Kidney tubule cell (primary cell): ENCODE measurements around the gene C12orf57.
"Not testable (repeated sequence)": the region's sequence is repeated elsewhere in the genome, so short reads cannot be mapped to it uniquely, and the experiment has no call there.

Experiments
- DNase-seq: peaks from one replicate; pipeline ENCODE4 v3.0.0-alpha.2; 2018; ENCODE audit warnings: low spot score

C12orf57 gene

DNA sequence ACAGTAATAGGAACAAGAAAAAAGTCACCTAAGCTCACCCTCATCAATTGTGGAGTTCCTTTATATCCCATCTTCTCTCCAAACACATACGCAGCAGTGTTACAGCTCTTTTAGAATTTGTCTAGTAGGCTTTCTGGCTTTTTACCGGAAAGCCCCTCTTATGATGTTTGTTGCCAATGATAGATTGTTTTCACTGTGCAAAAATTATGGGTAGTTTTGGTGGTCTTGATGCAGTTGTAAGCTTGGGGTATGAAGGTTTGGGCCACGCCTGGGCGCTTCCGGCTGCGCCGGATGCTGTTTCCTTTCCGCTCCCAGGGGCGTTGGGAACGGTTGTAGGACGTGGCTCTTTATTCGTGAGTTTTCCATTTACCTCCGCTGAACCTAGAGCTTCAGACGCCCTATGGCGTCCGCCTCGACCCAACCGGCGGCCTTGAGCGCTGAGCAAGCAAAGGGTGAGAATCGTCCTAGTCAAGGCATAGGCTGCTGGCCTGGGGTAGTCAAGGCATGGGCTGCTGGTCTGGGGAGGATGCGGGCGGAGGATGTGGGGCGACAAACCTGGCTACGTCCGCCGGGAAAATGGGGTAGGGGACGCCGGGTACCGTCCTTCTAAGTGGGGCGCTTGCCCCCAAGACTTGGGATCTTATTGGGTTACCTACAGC, at the start of gene C12orf57, which contains the start of gene RNU7-1:
TSS of gene C12orf57 (plus strand) at position 301 of the 659 bp plus-strand sequence. CDS start at position 401, 100 bp downstream.
TSS of gene RNU7-1 (plus strand) at position 95 of the 659 bp plus-strand sequence.
- DNase-seq: peak; percentile 98

DNA sequence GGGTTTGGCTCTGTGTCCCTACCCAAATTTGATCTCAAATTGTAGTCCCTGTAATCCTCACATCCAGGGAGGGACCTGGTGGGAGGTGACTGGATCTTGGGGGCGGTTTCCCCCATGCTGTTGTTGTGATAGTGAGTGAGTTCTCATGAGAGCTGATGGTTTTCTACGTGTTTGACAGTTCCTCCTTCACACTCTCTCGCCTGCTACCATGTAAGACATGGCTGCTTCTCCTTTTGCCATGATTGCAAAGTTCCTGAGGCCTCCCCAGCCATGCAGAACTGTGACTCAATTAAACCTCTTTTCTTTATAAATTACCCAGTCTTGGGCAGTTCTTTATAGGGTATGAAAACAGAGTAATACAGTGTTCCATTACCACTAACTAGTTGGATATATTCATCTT, 49.5 kb upstream of the C12orf57 start:
- DNase-seq: no peak

DNA sequence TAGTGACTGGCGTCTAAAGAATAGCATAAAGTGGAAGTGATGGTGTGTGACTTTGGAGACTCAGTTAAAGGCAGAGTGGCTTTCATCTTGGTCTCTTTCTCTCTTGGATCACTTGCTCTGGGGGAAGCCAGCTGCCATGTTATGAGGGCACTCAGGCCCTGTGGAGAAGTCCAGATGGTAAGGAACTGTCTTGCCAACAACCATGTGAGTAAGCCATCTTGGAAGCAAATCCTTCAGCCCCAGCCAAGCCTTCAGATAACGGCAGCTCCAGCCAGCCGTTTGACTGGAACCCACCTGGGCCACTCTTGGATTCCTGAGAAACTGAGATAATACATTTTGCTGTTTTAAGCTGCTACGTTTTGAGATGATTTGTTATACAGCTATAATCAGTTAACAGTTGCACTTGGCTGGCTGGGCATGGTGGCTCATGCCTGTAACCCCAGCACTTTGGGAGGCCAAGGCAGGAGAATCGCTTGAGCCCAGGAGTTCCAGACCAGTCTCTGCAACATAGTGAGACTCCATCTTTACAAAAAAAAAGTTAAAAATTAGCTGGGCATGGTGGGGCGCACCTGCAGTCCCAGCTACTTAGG, 46.9 kb upstream of the C12orf57 start:
- DNase-seq: no peak

- no peak for DNase-seq
Measured at GRCh38 chr12:6899427-6899826, 44.4 kb upstream of the C12orf57 start.

DNA sequence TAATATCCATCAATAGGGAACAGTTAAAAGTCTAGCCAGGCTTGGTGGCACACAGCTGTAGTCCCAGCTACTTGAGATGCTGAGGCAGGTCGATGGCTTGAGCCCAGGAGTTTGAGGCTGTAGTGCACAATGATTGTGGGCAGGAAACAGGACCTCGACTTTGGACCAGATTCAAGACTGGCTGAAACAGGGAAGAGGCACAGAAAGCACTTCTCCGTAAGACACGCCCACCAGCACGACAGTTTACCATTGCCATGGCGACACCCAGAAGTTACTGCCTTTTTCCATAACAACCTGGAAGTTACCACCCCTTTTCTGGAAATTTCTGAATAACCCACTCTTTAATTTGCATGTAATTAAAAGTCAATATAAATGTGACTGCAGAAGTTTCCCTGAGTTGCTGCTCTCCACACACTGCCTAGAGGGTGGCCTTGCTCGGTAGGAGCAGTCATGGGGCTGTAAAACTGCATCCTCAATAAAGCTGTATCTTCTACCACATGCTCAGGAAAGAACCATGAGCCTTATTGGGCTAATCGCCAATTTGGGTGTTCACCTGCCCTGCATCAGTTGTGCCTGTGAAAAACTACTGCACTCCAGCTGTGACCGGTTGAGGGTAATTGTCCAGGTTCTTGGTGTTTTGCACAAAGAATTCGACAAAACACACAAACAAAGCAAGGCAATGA, 43.8 kb upstream of the C12orf57 start:
- no peak for DNase-seq

DNA sequence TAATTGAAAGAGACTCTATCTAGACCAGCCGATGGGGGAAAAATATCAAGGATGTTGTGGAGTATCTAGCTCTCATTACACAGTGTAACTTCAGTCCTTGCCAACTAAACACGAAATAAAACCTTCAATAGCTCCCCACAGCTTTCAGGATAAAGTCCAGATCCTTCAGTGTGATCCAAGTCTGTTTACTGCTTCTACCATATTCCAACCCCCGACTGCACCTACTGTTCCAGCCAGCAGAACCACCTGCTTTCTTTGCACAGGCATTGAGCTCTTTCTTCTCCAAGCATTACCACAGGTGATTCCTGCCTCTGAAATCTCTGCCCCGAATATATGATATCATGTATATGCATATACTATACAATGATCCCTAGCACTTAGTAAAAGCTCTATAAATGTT, 41.4 kb upstream of the C12orf57 start:
- DNase-seq: no peak

DNA sequence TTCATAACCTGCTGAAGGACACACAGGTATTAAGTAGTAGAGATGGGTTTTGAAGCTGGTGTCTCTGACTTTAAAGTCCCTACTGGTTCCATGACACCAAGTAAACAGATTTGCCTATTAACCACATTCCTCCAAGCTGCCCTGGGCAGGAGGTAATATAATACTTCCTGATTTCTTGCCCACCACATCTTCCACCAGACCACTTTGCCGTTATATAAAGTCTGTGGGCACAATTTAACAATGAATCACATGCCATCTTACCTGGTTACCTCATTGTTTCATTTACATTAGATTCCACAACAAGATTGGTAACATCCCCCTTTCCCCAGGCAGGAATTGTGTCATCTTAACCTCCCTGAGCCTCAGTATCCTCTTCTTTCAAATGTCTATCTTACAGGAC, 40.1 kb upstream of the C12orf57 start:
- DNase-seq: peak; percentile 60

DNA sequence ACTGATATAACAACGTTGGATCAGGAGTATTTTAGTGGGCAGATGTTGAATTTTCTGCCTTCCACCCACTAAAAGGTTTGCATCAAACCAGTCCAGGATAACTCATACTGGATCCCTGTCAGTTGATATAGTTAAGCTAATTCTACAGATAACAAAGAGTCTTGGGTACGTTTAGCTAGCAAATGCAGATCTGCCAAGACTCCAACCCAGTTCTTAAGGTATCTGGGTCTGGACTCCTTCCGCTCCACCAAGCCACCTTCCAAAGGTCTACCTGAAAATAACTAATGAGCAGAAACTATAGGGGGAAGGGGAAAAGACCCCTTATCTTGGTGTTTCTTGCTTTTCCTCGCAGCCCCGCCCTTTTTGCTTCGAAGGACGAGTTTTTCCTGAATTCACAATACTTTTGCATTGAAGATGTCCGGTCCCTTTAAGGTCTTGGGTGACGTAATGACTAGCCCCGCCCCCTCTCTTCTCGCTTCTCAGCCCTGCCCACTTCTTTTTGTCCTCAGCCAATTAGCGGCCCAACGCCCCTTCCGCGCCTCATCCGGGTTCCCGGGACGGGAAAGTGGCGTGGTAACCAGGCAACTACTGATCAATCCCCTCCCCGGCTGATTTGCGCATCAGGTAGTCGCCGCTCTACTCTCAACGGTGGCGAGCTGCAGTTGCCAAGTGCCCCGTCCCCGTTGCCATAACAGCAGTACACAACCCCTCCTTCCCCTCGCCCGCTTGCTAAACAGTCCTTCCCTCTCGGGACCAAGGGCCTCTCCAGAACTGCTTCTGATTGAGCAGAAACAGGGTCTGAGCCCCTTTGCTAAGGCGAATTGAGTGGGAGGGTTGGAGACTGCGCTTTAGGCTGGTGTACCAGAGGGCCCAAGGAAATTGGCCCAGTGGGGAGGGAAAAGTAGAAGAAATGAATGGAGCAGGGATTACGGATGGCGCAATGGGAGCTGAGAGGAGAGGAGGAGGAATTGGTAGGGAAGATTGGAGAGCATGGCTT, 39.2 kb upstream of the C12orf57 start, which contains the start of gene LRRC23:
TSS of gene LRRC23 (plus strand) at position 543 of the 997 bp plus-strand sequence. CDS start 812 bp downstream, outside the sequence.
- DNase-seq: peak; percentile 96

- no peak for DNase-seq
Measured at GRCh38 chr12:6905414-6906040, 38.3 kb upstream of the C12orf57 start.

DNA sequence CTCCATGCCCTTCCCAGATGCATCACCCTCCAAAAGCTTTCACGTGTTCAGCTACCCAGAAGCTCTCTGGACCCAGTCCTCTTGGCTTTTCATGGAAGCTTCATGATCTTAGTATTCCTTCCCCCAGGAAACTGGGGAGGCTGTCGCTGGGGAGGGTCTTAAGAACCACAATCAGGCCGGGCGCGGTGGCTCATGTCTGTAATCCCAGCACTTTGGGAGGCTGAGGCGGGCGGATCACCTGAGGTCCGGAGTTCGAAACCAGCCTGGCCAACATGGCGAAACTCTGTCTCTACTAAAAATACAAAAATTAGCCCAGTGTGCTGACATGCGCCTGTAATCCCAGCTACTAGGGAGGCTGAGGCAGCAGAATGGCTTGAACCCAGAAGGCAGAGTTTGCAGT, 35.7 kb upstream of the C12orf57 start:
- DNase-seq: not testable (repeated sequence)

DNA sequence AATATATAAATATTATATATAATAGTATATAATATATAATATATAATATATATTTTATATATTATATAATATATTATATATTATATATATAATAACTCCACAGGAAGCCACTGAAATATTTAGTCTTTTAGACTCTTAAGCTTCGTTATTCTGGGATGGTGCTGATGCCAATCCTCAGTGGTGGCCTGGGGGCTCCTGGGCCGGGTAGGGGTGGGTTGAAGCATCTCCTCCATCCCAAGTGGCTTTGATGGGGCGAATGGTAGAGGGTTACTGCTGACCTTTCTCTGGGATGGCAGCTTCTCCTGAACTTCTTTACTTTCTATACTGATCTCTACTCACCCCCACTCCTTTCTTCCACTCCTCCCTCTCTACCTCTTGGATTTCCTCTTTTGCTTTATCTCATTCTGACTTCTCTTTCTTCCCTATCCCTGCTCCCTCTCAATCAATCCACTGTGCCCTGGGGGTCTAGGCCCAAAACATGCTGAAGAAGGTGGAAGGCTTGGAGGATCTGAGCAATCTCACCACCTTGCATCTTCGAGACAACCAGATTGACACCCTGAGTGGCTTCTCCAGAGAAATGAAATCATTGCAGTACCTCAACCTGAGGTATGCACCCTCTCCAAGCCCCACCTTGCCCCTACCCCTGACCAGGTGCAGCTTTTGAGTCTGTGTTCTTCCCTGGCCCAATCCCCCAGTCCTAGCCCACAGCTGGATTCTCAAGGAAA, 34.2 kb upstream of the C12orf57 start:
- DNase-seq: no peak

- no peak for DNase-seq
Measured at GRCh38 chr12:6912164-6912935, 31.5 kb upstream of the C12orf57 start.

DNA sequence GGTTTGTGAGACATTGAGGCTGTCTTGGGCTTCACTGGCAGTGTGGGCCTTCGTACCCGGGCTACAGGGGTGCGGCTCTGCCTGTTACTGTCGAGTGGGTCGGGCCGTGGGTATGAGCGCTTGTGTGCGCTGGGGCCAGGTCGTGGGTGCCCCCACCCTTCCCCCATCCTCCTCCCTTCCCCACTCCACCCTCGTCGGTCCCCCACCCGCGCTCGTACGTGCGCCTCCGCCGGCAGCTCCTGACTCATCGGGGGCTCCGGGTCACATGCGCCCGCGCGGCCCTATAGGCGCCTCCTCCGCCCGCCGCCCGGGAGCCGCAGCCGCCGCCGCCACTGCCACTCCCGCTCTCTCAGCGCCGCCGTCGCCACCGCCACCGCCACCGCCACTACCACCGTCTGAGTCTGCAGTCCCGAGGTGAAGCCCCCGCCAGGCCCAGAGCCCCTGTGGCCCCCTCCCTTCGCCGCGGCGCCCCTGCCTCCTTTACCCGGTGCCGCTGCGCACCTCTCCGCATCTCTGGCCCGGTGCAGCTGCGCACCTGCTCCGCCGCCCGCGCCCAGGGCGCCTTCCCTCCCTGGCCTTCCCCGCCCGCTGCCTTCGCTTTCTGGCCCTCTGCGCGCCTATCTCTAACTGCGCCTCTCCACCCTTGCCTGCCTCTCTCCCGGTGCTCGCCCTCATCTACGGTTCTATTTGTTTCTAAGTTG, 29.4 kb upstream of the C12orf57 start, which contains the start of gene ENO2:
TSS of gene ENO2 (plus strand) at position 335 of the 701 bp plus-strand sequence. CDS start 1,253 bp downstream, outside the sequence.
- peak; percentile 82 for DNase-seq

DNA sequence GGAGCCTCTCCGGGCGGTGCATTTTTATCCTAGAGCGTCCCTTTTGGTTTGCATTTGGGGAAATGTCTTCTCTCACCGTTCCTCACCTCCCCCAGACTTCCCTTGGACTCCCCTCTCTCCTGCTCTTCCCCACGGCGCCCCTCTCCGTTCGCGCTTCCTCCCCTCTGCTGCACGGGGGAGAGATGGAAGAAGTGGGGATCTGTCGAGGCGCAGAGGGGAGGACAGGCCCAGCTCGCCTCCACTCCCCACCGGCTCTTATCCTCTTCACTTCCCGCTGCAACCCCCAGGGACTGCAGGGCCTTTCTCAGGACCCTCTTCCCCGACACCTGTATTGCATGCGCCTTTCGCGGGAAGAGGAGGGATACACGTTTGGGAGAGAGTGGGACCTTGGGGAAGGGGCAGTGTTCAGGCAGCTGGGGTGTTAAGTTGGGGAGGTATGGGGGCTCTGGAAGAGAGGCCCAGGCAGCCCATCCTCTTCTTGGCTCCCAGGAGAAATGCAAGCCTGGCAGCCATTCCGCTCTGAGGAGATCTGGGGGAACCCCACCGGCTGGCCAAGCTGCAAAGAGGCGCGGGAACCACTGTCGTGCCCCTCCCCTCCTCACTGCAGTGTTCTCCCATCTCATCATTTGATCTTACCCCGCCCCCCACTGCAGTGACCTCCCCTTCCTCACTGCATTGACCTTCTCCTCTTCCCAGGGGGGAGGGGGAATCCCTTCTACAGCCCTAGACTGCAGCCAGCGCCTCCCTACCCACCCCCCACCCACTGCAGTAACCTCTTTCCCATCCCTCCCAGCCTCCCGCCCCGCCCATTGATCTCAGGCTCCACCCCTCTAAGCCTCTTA, 28.7 kb upstream of the C12orf57 start:
- no peak for DNase-seq

- DNase-seq: no peak
Measured at GRCh38 chr12:6915789-6916285, 28.0 kb upstream of the C12orf57 start.

DNA sequence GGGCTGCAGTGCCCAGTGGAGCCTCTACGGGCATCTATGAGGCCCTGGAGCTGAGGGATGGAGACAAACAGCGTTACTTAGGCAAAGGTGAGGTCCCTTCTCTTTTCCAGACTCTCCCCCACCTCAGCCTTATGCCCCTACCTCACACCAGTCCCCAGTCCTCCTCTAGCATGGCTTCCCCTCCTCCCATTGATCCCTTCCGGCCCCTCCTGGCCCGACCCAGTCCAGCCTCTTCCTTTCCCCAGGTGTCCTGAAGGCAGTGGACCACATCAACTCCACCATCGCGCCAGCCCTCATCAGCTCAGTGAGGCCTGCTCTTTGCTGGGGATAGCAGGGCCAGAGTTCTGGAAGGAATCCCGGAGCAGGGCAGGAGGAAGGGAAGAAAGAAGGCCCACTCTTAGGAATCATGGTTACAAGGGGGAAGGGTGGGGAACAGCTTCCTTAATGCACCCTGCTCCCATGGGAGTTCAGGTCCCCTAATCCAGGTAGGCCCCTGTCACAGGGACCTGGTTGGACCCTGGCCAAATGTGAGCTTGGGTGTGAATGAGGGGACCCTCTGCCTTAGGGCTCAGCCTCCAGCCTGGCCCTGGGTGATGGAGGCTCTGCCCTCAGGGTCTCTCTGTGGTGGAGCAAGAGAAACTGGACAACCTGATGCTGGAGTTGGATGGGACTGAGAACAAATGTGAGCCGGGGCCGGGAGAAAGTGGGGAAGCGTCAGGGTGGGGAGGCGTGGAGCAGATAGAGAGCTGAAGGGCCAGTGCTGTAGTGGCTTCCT, 27.2 kb upstream of the C12orf57 start:
- no peak for DNase-seq
